ENCODE data around the gene STUB1. TPM values are rescaled to one million over a fixed set of nuclear protein-coding genes. Genes with fewer than 3 reads are reported as not detected.

Gene STUB1
- total RNA-seq, 1 experiment from 2014 or later = 111 TPM

DNA sequence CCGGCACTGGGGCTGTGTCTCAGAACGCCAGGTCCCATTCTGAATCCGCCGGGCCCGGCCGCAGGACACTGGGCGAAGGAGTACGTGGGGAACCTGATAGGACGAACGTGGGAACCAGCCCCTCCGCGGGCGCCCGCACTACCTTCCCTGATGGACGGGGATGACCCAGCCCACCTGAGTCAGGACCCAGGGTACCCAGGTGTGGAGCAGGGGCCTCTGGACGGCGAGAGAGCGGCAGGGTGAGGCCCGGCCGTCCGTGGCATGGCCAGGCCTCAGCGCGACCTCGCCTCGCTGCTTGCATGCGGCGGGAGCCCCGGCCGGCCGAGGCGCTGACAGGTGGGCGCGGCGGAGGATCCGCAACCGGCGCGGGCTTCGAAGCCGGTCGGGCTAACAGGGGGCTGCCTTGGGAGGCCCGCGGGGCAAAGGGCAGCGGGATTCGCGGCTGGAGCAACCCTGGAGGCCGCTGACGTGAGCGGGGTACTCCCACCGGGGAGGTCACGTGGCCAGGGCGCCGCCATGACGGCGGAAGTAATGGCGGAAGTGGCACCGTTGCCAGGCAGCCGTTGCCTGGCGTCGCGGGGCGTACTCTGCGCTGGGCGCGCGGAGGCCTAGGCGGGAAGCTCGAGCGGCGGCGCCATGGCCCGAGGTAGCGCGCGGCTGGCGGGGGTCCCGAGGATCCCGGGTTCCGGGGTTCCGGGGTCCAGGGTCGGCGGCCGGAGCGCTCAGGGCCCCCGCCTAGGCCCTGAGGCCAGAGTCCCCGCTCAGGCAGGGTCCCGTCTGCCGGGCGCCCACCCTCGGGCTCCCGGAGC, 31.2 kb upstream of the STUB1 start, which contains the start of gene WDR90:
WDR90 (plus strand) TSS at position 585 of the 809 bp plus-strand sequence; CDS start at position 637, 52 bp downstream.
- Histone ChIP-seq H3K4me1 (ENCODE audit: control insufficient read depth in 1 of 2, insufficient read depth in 2 of 2, low read length in 2 of 2) (peaks cover 19 to 40% of the 10 kb centered on the region in 2 experiments), H3K79me2 (ENCODE audit: insufficient read depth, low read length) (peaks cover 27% of the 10 kb centered on the region), H3K4me2 (ENCODE audit: low read length) (peak within 1 kb of the TSS; percentile 84), H3K36me3 (ENCODE audit: control insufficient read depth in 1 of 2, insufficient read depth in 2 of 2, low read length in 2 of 2) (no peaks in the 10 kb centered on the region), H3K9me2 (ENCODE audit: insufficient read depth) (no peaks in the 10 kb centered on the region), H3K4me3 (replicated peaks in 1 of 2; ENCODE audit: low read depth in 1 of 2, low read length in 2 of 2) (peak within 1 kb of the TSS; percentile 64 to 68), H3K27ac (ENCODE audit: low read depth, low read length) (peak within 1 kb of the TSS; percentile 96), H3K9me3 (ENCODE audit: control insufficient read depth in 1 of 2, insufficient read depth in 1 of 2, low read depth in 1 of 2, low read length in 2 of 2) (no peaks in the 10 kb centered on the region), H2AFZ (ENCODE audit: low read depth, low read length, poor library complexity, severe bottlenecking) (no peak within 1 kb of the TSS), H3K9ac (ENCODE audit: low read length) (peak within 1 kb of the TSS; percentile 82), H4K20me1 (ENCODE audit: insufficient read depth) (no peaks in the 10 kb centered on the region), H3K27me3 (ENCODE audit: insufficient read depth, low read length) (no peaks in the 10 kb centered on the region)
- CTCF ChIA-PET = interaction anchor here (1.9 to 2.3 kb wide), 2 partner anchors 11 to 30 kb away, joined by 5 to 13 read pairs; no protein-coding TSS in a partner anchor
- DNase-seq (ENCODE audit: low read depth, low spot score) = peak; percentile 59
- no TSS peak for BruUV-seq (replicated peaks)
- TF ChIP-seq EZH2phosphoT487 (IDR thresholded peaks at IDR 0.05; ENCODE audit: borderline replicate concordance) (no peak), FOSL1 (IDR thresholded peaks at IDR 0.05; ENCODE audit: low read depth) (no peak), YY1 (IDR thresholded peaks at IDR 0.05; ENCODE audit: extremely low read depth, insufficient replicate concordance, low read depth, low read length) (peak; percentile 92), SRF (IDR thresholded peaks at IDR 0.05; ENCODE audit: low read depth) (no peak), ELF1 (IDR thresholded peaks at IDR 0.05; ENCODE audit: borderline replicate concordance, low read depth) (no peak; the same call in 1 of the 2 replicates), EZH2 (IDR thresholded peaks at IDR 0.05) (no peak), RAD21 (IDR thresholded peaks at IDR 0.05; ENCODE audit: low read depth) (no peak), POLR2A (IDR thresholded peaks at IDR 0.05; ENCODE audit: borderline replicate concordance, extremely low read depth, insufficient read depth, insufficient read length) (peak; percentile 44), ZFX (IDR thresholded peaks at IDR 0.05) (peak; percentile 96), SIN3A (IDR thresholded peaks at IDR 0.05; ENCODE audit: low read depth) (peak; percentile 72)
- TF ChIP-seq, protein P1, sequence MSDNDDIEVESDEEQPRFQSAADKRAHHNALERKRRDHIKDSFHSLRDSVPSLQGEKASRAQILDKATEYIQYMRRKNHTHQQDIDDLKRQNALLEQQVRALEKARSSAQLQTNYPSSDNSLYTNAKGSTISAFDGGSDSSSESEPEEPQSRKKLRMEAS (IDR thresholded peaks at IDR 0.05) = peak; percentile 90
- TF ChIP-seq, protein P2, sequence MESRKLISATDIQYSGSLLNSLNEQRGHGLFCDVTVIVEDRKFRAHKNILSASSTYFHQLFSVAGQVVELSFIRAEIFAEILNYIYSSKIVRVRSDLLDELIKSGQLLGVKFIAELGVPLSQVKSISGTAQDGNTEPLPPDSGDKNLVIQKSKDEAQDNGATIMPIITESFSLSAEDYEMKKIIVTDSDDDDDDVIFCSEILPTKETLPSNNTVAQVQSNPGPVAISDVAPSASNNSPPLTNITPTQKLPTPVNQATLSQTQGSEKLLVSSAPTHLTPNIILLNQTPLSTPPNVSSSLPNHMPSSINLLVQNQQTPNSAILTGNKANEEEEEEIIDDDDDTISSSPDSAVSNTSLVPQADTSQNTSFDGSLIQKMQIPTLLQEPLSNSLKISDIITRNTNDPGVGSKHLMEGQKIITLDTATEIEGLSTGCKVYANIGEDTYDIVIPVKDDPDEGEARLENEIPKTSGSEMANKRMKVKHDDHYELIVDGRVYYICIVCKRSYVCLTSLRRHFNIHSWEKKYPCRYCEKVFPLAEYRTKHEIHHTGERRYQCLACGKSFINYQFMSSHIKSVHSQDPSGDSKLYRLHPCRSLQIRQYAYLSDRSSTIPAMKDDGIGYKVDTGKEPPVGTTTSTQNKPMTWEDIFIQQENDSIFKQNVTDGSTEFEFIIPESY (IDR thresholded peaks at IDR 0.05; ENCODE audit: extremely low read depth, insufficient replicate concordance, low read length) = no peak
- ATAC-seq = peak; percentile 66
- POLR2A ChIA-PET = no interaction called here
- intact Hi-C loops (cut with micrococcal nuclease) = no loop called here
- RAD21 ChIA-PET (ENCODE audit: low non-redundant PET in 1 of 2, low total read pairs in 2 of 2, uncharacterized antibody in 2 of 2, unreplicated experiment in 2 of 2) = no interaction called here
